GM19099 (cell line): ENCODE results near the gene RELB.

ENCODE experiments used
- POLR2A ChIP-seq: IDR thresholded peaks from 3 replicates; pipeline ENCODE4 v1.6.1; 2011; ENCODE audit warnings: low read depth; ENCODE audit not compliant: insufficient read length; ENCODE audit errors: extremely low read depth

The RELB gene

DNA sequence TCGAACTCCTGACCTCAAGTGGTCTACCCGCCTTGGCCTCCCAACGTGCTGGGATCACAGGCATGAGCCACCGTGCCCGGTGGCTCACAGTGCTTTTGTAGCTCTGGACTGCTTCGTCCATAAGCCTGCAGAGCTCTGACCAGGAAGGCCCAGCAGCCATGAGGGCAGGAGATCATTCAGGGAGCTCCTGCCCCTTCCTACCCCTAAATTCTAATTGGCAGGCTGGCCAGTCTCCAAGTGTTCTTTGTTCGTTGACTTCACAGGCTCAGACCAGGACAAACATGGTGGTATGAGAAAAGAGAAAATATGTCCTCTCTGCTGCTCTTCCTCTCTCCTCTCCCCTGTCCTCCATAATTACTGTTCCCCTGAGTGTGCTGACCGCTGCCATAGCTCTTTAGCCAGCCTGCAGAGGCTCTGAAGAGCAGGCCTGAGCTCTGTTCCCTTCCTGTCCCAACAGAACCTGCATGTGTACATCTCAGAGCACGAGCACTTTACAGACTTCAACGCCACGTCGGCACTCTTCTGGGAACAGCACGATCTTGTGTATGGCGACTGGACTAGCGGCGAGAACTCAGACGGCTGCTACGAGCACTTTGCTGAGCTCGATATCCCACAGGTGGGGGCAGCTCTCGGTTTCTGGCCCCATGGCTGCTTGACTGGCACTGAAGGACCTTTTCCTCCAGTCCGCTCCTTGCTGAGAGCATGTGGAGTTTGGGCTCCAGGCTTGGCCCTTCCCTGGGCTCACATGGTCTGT lies 27.1 kb upstream of the RELB start:
- TF ChIP-seq POLR2A: no peak

DNA sequence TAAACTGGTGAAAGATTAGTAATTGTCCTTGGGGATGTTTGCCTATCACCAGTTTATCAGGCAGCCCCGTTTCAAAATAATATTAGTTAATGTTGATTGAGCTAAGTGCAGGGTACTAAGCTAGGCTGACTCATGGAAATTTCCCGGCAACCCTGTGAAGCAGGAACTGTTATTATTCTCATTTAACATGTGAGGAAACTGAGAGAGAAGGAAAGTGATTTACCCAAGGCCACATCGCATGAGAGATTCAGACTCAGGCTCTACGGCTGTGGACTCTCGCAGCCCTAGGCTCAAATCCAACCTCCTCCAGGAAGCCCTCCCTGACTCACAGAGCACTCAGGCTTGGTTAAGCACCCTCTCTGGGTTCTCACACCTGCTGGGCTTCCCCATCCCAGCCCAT lies 26.4 kb upstream of the RELB start:
- no peak for TF ChIP-seq POLR2A

DNA sequence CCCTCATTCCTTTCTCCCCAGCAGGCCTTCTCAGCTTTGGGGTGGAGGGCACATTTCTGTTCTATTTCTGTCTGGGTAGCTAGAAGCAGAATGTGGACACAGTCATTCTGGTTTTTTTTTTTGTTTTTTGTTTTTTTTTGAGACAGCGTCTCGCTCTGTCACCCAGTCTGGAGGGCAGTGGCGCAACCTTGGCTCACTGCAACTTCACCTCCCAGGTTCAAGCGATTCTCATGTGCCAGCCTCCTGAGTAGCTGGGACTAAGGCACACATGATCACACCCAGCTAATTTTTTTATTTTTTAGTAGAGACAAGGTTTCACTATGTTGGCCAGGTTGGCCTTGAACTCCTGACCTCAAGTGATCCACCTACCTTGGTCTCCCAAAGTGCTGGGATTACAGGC lies 25.8 kb upstream of the RELB start:
- no peak for TF ChIP-seq POLR2A

DNA sequence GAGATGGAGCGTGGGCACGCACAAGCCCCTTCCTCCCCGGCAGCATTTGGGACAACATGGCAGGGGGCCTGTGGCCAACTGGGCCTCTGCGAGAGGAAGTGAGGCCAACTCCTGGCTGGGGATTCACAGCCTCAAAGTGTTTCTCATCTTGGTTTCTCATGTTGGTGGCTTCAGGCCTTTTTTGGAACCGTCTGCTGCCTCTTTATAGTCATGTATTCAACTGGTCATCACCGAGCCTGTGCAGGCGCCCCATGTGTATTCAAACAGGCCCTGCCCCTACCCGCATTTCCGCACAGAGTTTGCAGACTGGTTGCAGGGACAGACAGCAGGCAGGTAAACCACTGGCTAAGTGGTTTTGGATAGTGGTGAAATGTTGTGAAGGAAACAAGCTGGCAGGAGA lies 17.3 kb upstream of the RELB start:
- TF ChIP-seq POLR2A: no peak

DNA sequence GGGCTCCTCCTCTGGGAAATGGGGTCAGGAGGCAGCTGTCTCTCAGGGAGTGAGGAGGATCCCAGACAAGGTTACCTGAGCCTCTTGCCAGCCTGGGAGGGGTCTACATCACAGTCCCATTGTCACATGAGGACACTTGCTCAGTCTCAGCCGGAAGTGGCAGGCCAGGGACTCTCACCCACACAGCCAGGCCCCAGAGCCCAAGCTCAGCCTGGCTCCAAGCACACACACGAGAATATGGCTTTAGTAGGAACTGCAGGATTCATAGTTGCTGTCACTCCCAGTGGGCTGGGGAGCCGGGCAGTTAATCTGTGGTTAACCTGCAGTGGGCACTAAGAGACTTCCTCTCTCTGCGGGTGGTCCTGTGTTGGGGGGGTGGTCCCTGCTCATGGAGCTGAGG lies 15.8 kb upstream of the RELB start:
- TF ChIP-seq POLR2A: no peak

DNA sequence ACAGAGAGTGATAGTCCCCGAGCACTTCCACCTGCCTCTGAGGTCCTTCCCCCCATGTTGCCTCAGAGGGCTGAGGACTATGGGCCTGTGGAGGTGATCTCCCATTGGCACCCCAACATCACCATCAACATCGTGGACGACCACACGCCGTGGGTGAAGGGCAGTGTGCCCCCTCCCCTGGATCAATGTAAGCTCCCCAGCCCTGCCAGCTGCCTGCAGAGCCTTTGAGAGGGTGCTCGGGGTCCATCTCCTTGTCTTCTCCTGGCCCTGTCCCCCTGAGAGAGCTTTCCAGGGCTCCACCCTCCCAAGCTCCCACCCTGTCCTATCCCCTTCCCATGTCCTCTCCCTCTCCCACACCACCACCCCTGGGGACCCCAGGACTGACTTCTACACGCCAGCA lies 14.9 kb upstream of the RELB start:
- no peak for TF ChIP-seq POLR2A

DNA sequence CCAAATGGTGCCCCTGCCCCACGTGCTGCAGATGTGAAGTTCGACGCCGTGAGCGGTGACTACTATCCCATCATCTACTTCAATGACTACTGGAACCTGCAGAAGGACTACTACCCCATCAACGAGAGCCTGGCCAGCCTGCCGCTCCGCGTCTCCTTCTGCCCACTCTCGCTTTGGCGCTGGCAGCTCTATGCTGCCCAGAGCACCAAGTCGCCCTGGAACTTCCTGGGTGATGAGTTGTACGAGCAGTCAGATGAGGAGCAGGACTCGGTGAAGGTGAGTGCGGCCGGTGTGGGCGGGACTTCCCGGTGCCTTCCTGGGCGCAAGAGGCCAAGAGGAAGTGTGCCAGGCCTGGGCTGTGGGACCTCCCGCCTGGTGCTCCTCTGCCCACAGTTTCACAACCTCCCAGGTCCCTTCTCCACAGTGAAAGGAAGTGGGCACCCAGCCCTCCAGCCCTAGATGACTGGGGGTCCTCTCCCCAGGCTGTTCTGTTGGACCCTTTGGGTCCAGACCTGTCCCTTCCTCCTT lies 14.1 kb upstream of the RELB start:
- TF ChIP-seq POLR2A: no peak

DNA sequence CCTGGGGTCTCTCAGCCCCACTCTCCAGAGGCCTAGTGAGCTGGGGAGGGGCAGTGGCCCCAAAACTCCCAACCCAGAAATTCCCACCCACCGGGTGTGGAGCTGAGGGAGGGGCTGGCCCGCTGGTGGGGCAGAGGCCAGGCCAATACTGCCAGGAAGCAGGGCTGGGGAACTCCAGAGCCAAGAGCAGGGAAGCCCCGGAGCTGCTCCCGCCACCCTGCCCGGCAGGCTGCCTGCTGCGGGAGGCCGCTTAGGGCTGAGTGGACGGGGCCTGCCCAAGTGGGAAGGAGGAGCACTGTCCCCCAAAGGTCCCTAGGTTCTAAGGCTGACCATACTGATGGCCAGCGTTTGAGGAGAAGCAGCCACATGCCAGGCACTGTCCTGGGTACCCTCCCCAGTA lies 13.0 kb upstream of the RELB start:
- no peak for TF ChIP-seq POLR2A

DNA sequence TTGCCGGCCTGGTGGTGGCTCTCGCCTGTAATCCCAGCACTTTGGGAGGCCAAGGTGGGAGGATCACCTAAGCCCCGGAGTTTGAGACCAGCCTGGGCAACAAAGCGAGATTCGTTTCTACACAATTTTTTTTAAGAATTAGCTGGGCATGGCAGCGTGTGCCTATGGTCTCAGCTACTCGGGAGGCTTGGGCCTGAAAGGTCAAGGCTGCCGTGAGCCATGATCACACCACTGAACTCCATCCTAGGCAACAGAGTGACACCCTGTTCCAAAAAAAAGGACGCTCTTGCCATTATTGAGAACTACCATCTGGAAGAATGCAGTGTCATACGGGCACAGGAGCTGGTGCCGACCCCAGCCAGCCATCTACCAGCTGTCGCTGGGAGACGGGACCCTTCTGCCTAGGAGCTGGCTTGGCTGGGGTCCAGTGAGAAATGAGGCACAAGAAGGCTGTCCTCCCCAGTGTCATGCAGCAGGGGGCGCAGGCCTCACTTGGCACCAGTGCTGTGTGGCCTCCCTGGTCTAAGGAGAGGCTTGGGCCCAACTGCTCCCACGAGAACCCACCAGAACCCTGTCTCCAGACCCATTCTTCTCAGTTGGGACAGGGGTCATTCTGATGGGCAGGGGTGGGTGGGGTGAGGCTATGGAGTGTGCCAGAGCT lies 12.2 kb upstream of the RELB start:
- TF ChIP-seq POLR2A: no peak

DNA sequence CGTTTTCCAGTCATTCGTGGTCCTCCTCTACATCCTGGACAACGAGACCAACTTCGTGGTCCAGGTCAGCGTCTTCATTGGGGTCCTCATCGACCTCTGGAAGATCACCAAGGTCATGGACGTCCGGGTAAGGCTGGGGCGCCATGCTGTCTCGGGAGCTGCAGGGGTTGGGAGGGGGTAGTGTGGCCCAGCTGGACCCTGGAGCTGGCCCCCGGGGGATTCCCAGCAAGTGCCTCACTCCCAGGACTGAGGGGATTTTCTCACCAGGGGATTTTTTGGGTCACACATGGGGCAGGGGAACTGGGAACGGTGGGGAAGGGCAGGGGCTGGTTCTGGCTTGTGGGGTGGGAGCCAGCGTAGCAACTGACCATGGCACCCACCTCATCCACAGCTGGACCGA lies 10.8 kb upstream of the RELB start:
- TF ChIP-seq POLR2A: no peak

DNA sequence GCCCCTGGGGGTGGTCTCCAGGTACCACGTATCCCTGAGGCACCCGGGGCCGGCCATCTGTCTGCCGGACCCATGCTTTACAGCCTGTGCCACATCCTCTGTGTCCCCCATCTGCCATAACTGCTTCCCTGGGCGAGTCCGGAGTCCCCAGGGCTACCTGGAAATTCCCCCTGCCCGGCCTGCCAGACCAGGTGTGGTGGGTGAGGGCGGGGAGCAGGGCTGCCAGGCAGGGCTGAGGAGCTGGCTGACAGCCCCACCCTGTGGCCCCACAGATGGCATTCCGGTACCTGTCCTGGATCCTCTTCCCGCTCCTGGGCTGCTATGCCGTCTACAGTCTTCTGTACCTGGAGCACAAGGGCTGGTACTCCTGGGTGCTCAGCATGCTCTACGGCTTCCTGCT lies 10.3 kb upstream of the RELB start:
- no peak for TF ChIP-seq POLR2A

DNA sequence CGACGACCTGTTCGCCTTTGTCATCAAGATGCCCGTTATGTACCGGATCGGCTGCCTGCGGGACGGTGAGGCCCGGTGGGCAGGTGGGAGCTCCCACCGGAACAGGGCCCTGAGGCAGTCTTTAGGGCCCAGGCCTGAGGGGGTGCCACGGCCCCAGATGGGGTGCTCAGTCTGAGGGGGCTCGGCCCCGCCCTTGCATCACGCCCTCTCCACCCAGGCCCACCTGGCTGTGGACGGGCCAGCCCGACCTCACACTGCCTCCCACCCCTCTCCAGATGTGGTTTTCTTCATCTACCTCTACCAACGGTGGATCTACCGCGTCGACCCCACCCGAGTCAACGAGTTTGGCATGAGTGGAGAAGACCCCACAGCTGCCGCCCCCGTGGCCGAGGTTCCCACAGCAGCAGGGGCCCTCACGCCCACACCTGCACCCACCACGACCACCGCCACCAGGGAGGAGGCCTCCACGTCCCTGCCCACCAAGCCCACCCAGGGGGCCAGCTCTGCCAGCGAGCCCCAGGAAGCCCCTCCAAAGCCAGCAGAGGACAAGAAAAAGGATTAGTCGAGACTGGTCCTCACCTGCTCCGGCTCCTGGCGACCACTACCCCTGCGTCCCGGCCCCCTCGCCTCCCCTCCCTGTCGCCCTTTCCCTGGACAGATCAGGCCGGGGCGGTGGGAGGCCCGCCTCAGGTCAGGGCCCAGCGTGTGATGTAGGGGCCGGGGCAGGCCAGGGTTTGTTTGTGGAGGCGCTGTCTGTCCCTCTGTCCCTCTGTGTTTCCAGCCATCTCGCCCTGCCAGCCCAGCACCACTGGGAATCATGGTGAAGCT lies 8.7 kb upstream of the RELB start:
- no peak for TF ChIP-seq POLR2A

DNA sequence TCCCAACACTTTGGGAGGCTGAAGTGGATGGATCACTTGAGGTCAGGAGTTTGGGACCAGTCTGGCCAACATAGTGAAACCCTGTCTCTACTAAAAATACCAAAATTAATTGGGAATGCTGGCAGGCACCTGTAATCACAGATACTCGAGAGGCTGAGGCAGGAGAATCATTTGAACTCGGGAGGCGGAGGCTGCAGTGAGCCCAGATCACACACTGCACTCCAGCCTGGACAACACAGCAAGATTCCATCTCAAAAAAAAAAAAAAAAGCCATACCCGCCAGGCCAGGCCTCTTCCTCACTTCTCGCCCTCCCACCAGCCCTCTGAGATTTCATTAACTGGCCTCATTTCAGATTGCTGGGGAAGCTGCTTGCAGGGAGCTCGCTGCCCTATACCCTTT lies 7.7 kb upstream of the RELB start:
- TF ChIP-seq POLR2A: no peak

DNA sequence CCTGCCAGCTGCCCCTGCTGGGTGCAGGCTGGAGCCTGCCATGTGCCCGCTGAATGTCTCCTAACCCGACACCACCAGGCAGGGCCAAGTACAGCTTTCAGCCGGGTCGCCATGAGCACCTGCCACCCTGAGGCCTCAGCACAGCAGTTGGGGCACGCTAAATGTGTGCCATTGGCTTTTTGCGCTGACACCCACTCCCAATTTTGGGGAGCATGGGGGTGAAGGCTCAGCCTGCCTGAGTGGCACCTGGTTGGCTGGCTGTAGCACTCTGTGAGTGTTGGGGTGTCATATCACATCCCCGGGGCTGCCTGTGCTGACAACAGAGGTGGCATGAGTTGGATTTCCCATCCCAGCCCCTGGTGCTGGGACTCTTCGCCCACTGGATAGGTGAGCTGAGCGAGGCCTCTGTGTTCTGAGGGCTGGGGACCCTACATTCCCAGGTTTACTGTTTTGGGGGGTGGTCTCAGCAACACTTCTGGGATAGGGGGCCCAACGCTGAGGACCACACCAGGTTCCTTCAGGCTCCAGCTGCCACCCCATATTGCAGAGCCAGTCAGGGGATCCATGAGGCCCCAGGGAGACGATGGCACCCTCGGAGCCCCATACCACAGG lies 7.2 kb upstream of the RELB start:
- TF ChIP-seq POLR2A: no peak

DNA sequence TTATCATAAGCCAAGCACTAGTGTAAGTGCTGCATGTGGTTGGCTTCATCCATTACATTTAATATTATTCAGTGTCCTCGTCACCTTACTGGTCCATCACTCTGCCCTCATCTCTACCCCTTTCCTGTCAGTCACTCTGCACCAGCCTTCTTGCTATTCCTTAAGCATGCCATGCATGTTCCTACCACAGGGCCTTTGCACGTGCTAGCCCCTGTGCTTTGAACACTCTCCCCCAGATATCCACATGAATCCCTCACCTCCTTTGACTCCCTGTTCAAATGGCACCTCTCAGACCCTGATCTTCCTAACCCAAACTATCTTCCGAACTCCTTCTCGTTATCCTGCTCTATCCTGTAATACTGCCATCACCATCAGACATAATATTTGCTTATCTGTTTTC lies 3.2 kb upstream of the RELB start:
- no peak for TF ChIP-seq POLR2A
